Activated CD4-positive, alpha-beta T cell treated with anti-CD3 and anti-CD28 coated beads, Interleukin-2, Interleukin-6, amounts not matched to agents 100 ng/mL and 50 ng/mL, durations not matched to agents 16 hours and 8 hours (primary cell): Measurements from ENCODE around the gene ACACA.

ENCODE experiments used
- DNase-seq: peaks from one replicate; pipeline ENCODE4 v3.0.0-alpha.2; 2020

Gene ACACA

DNA sequence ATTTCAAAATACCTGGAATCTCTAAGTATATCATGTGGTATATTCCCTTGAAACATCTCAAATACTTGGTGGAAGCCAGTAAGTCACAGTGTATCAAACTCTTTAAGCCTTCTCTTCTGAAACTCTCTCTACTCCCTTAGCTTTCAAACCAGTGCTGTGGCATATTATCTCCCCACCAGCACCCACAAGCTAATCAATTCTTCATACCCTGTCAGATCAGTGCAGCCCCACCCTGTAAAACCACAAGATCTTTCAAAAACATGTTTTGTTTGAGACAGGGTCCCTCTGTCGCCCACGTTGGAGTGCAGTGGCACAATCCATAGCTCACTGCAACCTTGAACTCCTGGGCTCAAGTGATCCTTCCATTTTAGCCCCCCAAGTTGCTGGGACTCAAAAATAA, 122.4 kb downstream of the ACACA start:
- DNase-seq, result no peak

- DNase-seq, result no peak
Observed at GRCh38 chr17:37283414-37283961, 123.1 kb downstream of the ACACA start.

- DNase-seq, result no peak
Observed at GRCh38 chr17:37280841-37281240, 125.8 kb downstream of the ACACA start.

DNA sequence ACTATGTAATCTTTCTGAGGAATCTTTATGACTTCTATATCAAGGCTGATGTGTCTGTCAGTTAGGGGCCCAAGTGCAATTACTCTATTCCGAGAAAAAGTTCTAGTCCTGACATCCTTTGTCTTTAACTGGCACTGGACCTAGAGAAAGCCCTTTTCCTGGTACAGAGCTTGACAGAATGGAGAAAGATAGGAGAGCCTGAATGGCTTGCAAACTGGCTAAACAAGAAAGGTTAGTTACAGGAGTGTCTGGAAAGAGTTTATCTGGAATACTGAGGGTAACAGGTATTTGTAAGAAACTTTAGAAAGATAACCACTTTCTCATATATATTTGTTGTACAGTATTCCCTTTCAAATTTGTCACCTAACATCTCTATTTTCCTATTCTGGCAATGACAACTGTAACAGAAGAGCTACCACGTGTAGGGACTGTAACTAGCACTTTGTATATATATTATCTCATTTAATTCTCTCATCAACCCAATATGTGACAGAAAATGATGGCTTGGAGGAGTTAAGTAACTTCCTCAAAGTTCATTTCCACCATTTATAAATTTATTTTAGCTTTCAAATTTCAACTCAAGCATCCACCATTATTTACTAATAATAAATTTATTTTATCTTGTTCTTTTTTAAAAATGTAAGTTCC, 128.3 kb downstream of the ACACA start:
- DNase-seq, result no peak

GRCh38 chr17:37276475-37276874, 130.2 kb downstream of the ACACA start:
- no peak for DNase-seq

DNA sequence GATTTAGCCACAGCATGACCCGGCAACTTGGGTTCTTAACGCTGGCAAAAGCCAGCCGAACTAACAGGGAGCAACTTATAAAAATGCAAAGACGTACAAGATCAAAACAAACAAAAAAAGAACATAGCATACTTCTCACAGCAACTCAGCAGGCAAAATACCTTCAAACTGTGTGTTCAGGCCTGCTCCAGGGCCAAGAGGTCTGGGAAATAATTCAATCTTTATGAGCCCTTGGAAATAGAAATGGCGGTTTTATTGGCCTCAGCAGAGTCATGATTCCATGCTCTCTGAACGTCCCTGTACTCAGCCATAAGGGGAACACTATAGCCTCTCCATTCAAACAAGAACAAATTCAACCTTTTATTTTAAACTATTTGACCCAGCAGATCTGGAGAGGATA, 132.2 kb downstream of the ACACA start:
- no peak for DNase-seq

DNA sequence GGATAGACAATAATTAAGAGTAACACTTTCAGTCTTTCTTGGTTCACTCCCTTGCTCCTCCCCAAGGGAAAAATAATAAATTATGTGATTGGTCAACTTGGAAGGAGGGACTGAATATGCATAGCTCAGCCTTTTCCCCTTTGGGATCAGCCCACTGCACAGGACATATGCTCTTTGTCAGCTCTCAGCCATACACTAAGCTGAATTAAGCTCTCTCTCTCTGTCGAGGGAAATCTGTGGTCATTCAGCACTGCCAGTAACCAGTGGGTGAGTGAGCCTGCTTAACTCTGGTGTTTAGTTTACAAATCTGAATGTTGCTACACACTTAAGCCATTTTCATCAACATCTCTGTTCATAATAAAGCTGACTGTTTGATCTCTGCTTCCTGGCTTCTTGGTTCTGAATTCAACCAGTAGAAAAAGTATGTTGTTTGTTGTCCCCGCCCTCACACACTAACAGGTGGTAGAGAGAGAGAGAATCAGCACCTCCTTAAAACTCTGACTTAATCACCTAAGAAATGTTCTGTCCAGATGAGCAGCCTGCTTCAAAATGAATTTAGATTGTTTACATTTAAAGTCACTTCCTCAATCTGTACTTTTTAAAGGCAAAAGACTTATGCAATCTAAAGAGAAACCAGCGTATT, 133.1 kb downstream of the ACACA start:
- no peak for DNase-seq

DNA sequence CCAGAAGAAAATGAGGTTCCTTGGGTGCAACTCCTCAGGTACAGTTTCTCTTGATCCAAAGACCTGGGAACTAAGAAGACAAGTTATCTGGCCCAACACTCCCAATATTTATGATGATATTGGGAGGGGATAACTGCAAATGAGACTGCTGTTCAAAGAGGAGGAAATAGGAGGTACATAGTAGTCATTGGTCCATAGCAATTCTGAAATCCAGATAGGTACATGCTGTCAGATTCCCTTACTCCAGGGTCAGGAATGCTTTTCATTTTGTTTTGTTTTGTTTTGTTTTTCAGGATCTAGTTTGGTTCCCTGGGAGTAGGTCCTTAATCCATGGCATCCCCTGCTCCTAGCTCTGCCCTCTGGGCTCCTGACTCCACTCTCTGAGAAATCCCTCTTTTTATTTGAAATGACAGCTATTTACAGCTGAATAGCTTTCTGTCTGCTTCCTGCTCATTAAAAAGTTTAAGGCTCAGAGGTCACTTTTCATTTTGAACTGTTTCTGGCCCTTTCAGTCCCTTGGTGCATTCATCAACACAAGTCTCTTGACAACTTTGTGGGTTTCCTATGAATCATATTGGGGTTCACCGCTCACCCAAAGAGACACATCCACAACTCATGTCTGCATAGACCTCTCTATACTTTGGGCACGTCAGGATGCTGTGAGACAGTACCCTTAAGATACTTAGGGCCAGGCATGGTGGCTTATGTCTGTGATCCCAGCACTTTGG, 141.0 kb downstream of the ACACA start:
- no peak for DNase-seq

- no peak for DNase-seq
Observed at GRCh38 chr17:37261286-37261685, 145.3 kb downstream of the ACACA start.

GRCh38 chr17:37259030-37259735, 147.5 kb downstream of the ACACA start:
- DNase-seq, result no peak

DNA sequence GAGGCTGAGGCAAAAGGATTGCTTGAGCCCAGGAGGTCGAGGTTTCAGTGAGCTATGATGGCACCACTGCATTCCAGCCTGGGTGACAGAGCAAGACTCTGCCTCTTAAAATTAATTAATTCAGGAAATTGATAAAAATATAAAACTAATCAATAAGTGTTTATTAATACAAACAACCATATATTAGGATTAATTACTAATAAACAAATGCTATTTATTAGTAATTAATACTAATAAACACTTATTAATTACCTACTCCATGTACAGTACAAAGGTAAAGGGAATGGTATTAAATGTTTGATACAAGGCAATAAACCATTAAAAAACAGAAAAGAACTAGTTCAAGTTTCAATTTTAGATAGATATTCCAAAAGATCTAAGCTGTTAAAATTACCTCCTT, 150.0 kb downstream of the ACACA start:
- no peak for DNase-seq

DNA sequence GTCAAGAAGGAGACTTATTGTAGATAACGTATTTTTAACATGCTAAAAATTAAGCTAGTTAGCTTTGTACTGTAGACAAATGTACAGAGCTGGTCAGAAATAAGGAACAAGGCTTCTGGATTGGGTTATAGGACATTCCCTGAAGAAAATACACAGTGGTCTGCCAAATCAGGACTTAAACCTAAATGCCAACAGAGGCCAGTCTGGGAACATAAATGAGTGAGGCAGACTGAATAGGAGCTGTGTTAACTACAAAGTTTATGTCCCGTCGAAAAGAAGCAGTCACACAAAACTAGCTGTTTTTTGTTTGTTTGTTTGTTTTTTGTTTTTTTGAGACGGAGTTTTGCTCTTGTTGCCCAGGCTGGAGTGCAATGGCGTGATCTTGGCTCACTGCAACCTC, 151.2 kb downstream of the ACACA start:
- no peak for DNase-seq

DNA sequence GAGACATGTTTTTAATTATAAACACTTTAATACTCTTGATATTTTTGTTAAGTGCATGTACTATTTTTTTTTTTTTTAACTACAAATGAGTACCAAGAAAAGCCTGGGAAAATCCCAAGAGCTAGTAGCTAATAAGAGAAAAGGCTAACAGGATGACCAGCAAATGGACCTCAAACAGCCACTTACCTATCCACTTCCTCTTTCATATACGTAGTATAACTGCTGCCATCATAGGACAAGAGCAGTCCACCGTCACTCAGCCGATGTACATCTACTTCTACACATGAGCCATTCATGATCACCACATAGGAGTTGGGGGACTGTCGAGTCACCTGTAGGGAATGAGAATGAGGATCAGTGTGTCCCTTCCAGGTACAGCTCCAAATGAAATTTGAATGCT, 158.8 kb downstream of the ACACA start:
- DNase-seq, result no peak

GRCh38 chr17:37246085-37246484, 160.6 kb downstream of the ACACA start:
- no peak for DNase-seq

DNA sequence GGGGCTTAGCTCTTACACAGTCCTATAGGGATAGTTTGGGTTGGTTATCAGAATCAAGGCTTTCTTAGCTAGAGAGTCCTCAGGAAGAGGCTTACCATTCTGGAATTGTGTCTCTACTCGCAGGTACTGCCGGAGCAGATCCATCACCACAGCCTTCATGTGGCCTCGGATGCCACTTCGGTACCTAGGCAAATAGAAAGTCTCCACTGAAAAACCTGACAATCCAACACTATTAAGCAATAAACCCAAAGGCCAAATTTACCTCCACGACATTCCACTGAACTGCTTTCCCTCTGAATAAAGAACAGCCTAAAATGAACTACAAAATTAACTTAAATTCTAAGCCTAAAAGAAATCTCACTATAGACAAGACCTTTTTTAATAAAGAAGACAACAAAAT, 166.3 kb downstream of the ACACA start:
- DNase-seq, result no peak

- DNase-seq, result no peak
Observed at GRCh38 chr17:37239690-37240334, 166.8 kb downstream of the ACACA start.

DNA sequence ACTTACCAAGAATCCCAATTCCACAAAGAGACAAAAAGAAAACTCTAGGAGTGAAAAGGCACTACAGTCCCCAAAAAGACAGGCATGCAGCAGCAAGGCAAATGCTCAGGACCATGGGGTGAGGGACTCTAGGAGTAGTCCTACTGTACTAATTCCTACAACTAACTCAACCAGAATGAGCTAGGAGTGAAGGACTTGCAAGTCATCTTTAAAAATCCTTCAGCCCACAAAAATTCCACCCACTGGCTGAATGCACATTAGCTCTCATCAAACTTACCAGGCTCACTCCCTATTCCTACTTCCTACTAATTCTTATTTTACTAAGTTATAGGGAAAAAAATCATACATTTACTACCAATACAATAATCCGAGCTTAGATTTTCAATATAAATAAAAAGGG, 172.5 kb downstream of the ACACA start:
- no peak for DNase-seq

DNA sequence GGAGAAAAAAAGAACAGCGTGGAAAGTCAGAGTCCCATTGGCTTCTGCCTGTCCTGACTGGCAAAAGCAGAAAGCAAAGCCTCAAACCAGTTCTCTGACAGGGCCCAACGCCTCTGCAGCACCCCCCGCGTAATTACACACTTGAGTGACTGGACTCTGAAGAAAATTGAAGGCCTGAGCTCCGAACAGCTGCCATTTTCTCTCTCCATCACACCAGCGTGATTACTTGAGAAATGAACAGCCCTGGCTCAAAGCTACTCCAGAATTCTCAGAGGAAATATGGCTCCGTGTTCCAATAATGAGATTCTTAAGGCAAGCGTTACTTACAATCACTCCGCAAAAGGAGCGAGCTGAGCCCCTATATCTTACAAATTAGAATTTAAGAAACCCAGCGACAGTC, 173.6 kb downstream of the ACACA start:
- no peak for DNase-seq

DNA sequence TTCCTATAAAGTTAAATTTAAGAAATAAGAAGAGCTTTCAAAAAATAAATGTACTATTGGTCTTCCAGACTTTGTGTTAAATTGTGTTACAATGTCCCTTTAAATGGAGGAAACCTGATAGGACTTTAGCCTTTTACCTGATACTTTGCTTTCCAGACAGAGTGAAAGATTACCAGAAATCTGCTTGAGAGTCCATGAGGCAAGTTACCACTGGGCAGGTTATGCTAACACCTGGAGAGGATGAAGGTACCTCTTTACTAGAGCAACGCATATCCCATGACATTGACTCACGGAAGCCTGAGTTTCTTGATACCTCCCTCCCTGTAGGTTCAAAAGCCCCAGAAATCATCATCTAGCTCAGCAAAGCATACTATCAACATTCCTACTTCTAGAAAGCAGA, 174.7 kb downstream of the ACACA start:
- no peak for DNase-seq

DNA sequence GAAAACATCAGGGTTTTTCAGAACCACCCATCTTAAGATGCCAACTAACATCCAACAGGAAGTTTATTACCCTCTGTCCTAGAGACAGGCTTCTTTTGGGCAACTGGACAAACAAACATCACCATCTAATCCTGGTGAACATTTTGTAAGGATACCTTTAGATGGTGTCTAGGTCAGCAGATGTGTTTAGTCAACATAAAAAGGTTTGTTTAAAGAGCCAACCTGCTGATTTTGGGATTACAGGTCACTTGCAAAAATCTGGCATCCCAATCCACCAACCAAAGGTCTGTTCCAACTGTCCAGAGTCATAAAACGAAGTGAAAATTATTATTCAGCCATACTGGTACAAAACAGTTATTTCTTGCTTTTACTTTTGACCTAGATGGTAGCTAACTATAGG, 176.0 kb downstream of the ACACA start:
- DNase-seq, result no peak

GRCh38 chr17:37225465-37225864, 181.2 kb downstream of the ACACA start:
- DNase-seq, result no peak

- no peak for DNase-seq
Observed at GRCh38 chr17:37221865-37222264, 184.8 kb downstream of the ACACA start.

DNA sequence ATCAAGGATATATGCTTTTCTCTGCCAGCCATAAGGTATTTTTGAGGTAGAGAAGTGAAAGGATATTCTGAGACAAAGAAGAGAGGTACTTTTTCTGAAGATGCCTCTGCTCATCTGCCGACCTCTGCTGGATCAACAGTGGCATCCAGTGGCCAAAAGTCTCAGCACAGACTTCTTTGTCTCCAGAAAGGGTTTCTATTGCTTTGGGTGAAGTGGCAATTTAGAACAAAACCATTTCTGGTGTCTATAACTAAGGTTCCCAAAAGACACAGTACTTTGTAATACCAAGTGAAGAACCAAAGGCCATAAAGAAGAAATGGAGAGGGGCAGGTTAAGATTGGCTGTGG, 186.1 kb downstream of the ACACA start:
- DNase-seq, result peak; percentile 4
